GM21825 (cell line): ENCODE measurements around the gene PRRX1.

ENCODE experiments used
- ATAC-seq: cut with Tn5 transposase; IDR thresholded peaks from one replicate; pipeline ENCODE4 v1.9.1; 2021; ENCODE audit warnings: mild to moderate bottlenecking, moderate library complexity; ENCODE audit not compliant: unreplicated experiment

Gene PRRX1

DNA sequence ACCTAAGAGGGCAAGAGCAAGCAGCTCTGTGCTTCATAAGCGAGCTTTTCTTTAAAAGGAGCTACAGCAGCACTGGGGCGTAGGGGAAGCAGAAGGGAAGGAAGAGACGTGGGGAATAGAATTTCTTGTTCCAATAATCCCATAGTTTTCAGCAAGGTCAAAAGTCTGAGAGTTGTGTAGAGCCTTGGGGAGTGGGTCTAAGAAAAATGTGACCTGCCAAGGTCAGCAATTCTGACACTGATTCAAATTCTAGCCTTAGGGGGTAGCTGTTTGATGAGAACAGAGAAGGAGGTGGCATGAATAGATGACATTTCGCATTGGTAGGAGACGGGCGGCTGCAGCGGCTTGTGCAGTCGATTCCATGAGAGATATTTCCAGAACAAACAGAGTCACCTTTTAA lies 22.4 kb downstream of the PRRX1 start:
- no peak for ATAC-seq

DNA sequence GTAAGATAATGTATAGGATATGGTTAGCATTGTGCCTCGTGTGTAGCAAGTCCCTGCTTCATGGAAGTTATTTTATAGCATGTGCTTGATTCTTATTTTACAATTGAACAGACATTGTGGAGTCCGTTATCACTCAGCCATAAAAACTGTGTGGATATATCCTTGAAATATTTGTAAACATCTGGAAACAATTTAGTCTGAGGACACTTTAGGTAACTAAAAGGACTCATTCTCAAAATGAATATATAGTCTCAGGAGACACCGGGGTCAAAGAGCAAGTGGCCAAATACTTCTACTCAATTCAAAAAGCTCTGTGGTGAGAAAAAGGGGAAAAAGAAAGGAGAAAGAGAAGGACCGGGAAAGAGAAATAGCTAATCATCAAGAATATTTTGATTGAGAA lies 23.7 kb downstream of the PRRX1 start:
- ATAC-seq = no peak

DNA sequence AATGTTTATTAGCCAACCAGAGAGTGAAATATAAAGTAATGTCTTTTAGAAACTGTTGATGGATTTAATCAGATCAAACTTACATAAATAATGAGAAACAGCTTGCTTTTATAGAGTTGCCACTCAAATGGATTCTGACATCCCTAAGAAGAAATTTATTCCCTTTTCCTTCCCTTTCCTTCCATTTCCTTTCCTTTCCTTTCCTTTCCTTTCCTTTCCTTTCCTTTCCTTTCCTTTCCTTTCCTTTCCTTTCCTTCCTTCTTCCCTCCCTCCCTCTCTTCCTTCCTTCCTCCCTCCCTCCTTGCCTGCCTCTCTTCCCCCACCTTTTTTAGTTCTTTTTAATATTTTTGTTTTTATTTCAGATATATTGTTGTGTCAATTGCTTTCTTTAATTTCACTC lies 27.3 kb downstream of the PRRX1 start:
- ATAC-seq = no peak

DNA sequence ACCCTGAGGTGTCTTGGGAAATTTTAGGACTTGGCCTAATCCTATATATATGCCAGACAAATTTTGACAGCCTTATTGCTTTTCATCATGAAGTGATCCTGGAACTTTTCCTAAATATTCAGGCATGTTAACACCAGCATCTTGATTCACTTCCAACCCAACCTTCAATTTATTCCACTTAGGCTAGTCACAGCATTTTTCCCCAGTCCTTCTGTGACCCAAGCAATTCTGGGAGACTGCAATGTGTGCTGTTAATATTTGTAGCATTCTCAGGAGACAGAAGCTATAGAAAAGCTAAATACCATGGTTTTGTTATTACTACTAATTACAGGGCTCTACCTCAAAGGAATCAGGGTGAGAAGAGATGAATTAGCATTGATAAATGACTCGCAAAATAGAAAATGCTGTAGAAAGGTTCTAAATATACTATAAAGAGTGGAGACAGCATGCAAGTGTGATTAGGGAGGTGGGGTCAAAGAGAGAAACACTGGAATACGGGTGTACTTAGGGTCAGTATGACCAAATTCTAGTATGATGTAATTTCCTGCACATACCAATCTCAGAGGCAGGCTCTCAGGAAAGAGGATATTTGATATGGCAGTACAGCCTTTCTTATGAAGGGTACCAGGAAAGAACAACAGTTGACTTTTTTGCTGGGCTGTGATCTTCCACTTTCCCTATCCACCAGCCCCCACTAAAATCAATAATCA lies 29.1 kb downstream of the PRRX1 start:
- ATAC-seq = no peak

DNA sequence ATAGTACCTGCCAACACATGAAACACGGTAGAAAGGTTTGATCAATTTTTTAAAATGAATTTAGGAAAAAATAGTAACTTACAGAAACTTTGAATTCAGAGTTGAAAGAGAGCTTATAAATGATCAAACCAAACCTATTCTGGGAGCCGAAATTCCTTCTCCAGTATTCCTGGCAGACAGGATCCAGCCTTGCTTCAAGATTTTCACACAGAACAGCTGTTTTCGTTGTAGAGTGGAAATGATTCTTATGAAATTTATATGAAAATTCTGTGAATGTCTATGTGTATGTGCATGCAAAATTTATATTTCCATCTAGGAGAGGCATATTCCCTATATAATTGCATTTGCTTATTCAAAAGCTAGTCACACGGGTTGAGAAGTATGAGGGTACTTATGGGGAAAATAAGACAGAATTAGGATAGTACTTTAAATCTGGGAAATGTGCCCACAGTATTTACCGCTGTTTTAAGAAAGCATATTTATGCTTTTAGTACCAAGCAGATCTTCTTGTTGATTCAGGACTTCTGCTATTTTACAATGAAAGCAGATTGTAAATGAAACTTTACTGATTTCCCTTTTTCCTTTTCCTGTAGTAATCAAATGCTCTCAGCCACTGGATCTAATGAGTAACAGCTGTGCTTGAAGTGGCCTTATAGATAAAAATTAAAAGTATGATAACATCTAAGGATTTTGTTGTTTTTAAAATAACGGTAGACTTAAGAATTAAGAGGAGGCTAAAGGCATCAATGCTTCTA lies 30.4 kb downstream of the PRRX1 start:
- no peak for ATAC-seq

DNA sequence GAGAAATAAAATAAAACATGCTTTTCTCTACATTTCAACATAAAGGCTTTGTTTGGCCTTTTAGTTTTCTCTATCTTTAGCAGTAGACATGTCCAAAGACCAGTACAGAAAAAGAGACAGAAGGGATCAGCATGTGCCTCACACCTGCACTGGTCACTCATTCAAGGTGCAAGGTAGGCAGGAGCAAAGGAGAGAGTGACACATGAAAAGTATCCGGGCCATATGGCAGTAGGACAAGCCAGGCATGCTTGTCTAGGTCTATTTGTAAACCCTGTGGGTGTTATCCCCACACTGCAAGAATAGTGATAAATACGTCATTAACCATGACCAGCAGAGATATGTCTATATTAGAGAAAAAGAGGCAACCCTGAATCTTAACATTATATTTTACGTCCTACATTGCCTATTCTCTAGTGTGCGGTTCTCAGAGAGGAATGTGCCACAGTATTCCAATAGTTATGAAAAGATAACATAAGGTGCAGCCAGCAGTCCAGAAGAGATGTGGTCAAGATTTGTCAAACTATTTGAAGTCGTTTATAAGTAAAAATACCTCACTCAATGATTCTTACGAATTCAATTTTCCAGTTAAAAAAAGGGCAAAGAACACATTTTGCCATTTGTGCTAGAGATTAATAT lies 32.1 kb downstream of the PRRX1 start:
- ATAC-seq = no peak

DNA sequence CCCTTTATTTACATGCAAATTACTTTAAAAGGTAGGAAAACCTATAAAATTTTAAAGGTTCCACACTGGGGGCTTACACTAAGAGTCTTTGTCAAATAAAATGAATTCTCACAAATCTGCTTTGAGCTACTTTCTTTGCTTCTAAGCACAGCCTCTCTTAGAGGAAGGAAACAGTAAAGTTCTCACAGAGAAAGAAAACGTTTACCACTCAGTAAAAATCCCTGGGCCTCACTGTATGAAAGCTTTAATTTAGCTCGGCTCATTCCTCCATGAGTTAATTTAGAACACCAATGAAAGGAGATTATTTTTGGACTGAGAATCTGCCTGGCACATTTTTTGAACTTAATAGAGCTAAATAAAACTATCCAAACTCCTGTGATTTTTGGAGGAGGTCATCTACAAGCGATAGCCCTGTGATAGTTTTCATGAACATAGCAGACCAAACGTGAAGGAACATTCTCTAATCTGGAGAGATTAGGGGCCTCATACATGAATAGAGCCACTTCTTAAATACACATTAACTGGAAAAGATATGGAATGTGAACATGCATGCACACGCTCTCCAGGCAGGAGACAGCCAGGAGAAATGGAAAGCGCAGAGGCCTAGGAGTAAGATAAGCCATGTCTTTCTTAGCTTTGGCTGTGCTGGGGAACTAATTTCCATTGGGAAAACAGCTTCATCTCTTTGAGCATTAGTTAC lies 32.8 kb downstream of the PRRX1 start:
- no peak for ATAC-seq

DNA sequence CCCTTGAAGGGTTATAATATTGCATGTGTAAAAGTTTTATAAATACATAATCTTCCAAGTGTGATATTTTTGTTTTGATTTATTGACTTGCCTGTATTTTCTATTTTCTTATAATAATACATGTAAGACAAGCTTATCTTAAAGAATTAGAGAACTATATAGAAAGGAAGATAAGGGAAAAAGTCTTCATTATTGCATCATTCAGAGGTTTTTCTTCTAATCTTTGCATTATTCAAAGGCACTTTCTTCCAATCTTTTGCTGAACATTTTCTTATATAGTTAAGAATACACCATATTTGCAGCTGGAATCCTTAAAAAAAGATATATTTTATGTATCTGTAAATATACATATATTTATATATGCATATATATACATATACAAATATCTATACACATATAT lies 33.4 kb downstream of the PRRX1 start:
- no peak for ATAC-seq

DNA sequence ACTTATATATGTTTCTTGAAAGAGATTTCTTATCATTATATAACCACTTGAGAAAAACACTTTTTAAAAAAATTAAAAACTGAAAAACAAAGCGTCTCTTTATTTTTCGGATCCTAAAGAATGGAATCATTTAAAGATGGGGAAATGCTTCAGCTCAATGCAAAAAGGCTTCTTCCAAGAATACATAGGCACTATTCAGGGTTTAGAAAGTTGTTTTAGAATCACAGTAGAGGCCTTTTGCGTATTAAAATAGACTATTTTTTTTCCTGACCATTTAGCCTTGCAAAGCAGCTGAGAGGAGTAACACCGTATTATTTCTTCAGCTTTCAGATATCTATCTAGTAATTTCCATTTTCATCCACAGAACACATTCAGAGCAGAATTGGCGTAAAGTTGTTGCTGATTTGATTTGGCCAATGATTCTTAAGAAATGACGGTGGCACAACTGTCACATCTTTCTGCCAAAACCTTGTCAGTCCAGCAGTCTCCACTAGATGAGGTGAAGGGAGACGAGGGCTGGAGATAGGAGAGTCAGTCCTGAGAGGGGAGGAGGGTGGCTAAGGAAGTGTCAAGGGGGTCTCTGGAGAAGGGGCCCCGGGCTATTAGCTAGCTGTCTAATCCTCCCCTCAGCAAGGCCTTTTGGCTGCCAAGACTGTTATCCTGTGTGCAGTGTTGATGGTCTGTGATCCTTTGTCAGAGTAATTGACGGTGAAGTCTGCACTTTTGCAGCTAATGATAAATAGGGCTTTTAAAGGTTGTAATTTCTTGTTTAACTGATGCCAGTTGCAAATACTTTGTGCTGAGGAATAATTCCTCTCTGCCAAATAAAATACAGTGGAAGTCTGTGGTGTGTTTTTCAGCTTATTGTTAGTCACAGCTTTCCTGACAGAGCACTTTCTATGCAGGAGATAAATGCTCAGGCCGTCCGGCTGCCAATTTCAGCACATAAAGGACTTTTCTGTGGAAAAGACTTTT lies 34.7 kb downstream of the PRRX1 start:
- no peak for ATAC-seq

DNA sequence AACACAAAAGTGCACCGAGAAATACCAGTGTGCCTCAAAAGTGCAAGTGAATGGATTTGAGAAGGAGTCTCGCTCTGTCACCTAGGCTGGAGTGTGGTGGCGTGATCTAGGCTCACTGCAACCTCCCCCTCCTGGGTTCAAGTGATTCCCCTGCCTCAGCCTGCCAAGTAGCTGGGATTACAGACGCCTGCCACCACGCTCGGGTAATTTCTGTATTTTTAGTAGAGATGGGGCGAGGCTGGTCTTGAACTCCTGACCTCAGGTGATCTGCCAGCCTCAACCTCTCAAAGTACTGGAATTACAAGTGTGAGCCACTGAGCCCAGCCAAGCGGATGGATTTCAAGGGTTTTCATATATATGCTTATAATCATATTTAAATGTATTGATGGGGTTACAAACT lies 35.8 kb downstream of the PRRX1 start:
- ATAC-seq = no peak

DNA sequence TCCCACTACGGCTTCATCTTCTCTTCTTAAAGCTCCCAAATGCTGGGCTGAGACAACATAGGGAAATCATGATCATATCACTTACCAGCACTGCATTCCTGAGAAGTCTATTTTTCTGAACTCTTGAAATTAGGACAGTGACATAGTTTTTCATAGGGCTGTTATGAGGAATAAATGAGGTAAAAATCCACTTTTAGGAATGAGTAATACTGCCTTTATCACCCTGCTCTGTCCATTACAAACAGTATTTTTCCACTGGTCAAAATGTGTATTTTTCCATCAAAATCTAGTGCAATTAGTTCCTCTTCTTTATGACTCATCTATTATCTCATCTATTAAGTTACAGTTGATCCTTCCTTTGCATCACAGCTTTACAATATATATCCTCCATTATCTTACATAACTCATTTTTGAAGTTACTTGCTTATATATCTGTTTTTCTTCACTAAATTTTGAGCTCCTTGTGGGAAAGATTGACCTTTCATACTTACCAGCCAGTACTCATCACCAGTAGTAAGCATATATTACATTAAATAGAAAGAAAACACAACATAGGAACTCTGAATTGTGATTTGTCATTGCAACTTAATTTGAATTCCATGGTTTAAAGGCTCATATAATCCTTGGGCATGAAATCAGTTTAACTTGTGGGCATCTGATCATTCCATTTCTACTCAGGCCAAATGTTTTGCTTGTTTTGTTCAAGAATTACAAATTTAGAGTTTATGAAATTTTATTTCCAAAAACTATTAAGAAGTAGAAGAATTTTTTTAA lies 37.1 kb downstream of the PRRX1 start:
- no peak for ATAC-seq

DNA sequence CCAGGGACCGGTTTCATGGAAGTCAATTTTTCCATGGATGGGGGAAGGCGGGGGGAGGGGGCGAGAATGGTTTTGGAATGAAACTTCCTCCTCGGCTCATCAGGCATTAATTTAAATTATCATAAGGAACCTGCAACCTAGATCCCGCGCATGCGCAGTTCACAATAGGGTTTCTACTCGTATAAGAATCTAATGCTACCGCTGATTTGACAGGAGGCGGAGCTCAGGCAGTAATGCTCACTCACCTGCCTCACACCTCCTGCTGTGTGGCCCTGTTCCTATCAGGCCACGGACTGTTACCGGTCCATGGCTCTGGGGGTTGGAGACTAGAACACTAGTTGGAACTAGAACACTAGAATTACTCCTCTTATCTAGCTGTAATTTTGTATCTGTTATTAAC lies 38.0 kb downstream of the PRRX1 start:
- no peak for ATAC-seq

DNA sequence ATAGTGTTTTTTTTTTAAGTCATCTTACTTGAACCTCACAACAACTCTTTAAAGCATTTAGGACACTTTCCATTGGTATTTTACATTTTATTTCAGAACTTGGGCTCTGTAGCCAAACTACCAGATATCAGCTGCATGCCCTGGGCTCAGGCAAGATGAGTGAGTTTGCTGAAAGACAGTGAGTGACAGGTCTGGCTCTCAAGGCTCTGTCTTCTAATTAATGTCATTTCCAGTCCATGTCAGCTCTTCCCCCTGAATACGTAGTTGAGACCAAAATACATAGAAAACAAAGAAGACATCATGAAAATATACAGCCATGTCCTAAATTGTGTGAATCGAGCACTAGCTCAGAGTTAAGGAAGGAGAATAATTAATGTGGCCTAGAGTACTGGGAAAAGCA lies 39.7 kb downstream of the PRRX1 start:
- ATAC-seq = no peak

DNA sequence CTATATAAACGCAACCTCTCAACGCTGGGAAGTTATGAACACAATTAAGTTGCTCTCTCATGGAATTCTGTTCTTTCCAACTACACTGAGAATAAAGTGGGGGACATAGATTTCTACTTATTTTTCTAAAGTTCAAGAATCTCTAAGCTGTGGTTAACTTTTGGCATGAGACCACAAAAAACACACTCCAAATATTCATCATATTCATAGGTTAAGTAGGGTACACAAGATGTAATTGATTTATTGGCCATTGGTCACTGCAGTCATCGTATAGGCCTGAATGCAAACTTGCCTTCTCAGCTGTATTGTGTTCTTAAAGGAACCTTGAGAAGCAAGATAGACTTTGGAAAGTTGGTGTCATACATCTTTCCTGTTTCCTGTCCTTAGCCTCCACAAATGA lies 40.3 kb downstream of the PRRX1 start:
- no peak for ATAC-seq

DNA sequence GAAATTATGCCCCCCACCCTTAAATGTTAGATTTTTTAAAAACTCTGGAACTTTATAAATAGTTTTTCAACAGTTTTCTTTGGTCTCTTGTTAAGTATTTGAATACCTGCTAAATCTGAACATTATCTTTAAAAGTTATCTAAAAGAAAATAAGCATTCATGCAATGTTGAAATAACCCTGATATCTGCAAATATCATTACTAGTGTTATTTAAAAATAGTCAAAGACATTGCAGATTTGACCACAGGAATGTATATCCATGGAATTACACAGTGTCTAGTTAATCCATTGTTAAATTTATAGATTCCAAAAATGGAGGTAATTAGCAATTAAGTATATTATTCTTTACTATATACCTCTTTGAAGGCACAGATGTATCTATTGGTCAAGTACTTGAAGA lies 42.0 kb downstream of the PRRX1 start:
- ATAC-seq = no peak

DNA sequence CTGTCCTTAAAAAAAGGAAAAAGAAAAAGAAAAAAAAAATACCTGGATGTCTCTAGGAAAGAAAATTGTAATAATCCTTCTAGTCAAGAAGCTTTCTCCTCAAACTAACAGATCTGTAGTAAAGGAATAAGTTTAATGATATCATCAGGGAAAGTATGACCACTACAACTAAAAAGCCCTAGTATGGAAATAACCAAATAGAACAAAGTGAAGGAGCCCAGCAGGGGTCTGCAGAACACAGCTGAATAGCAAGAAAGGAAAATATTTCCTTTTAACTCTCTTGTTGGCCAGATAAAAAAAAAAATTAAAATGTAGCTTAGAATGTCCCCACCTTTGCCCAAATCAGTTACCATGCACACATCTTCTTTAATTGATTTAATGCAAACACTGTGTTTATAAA lies 43.2 kb downstream of the PRRX1 start:
- ATAC-seq = no peak

DNA sequence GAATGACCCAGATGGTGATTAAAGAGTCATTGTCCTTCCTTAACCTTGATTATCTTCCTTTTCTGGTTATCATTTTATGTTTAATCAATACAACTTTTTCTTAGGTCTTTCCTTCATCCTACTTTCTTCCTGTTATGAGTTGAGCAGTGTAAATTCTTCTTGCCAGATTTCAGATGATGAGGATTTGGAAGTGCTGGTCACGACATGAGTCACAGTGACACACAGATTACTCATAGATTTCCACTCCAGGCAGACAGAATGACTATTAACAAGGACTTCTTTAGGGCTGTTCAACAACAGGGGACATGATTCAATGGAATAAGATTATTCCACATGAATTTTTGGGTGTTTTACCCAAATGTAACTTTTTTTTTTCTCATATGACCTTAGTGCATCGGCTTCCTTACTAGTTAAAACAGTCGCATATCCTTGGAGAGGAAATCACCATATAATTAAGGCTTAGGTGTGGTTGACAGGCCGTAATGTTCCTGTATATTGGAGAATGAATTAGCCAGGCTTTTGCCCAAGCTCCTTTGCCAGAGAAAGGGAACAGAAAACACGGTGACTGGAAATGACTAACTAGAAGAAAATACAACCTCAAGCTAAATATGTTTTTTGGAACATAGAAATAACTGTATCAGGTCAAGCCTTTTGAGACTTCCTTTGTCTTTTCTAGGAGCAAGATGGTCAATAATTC lies 44.2 kb downstream of the PRRX1 start:
- ATAC-seq = no peak

DNA sequence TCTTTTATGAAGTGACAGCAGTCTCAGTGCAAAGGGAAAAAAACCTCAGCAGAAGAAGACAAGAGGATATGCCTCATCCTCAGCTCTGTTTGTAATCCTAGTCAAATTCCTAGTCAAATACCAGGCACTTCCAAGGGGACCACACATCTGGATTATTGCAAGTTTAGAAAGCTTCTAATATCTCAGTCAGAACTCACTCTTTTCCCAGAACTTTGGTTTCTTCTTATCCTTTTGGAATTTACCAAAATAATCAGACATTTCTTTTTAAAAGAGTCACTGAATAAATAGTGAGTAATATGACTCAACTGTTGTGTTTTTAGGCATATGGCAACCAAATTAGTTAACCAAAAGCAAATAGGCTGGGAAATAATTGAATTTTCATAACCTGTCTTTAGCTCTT lies 47.8 kb downstream of the PRRX1 start:
- ATAC-seq = no peak

DNA sequence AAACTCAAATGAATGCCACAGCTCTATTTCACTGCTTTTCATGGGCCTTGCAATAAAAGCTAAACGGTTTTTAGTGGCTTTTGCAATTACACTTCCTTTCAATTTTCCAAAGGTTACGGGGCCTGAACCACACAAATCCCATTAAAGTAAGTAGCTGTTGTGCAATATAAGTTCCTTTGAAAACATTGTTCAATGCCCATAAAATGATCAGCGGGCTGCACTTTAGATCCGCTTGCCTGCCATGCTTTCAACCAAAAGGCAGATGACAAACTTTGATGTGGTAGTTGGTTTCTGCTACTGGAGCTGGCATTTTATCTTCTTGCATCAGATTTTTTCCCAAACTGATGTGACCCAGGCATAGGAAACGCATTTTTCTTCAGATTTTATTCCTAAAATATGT lies 50.2 kb downstream of the PRRX1 start:
- ATAC-seq = no peak
